GM21825 (cell line): ENCODE measurements around the gene VSTM2B.

Experiments used
- ATAC-seq: cut with Tn5 transposase; IDR thresholded peaks from one replicate; pipeline ENCODE4 v1.9.1; 2021; ENCODE audit warnings: mild to moderate bottlenecking, moderate library complexity; ENCODE audit not compliant: unreplicated experiment

Gene VSTM2B

DNA sequence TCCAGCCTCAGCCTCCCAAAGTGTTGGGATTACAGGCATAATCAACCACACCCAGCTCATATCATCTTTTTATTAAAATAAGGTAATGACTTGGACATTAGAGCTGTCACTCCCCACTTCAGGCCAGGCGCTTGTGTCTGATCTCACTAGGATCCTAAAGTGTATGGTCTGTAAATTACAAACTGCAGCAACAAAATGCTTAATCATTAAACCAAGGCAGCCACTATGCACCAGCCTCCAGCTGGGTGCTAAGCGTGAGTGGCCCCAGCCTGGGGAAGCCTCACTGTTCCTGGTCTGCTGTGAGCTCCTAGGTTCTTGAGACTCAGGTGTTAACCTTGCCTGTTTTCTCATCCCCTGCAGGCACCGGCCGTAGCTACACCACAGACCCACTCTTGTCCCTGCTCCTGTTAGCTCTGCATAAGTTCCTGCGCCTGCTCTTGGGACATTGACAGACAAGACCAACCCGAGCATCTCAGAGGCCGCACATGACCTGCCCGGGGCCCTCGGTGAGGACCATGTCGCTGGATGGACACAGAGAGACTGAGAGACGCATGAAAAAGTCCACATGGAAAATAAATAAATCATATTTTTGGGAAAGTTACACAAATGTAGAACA, 37.8 kb downstream of the VSTM2B start:
- ATAC-seq: no peak

DNA sequence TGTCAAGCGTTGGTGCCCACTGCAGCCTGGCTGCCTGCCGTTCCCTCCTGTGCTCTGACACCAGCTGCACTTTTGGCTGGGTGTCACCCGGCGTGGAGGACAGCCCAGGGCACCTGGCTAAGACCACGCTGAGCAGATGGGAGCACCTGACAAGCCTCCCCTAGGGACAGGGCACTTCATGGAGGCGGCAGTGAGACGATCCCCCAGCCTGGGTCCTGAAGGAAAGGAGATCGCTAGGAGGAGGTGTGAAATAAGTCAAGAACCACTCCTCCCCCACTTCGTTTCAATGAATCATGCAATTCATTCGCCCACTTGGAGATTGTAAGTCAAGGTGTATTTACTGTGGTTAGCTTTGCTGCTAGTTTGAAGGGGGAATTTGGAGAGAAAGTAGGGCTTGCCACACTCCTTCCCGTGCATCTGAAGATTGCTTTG, 38.8 kb downstream of the VSTM2B start:
- no peak for ATAC-seq

DNA sequence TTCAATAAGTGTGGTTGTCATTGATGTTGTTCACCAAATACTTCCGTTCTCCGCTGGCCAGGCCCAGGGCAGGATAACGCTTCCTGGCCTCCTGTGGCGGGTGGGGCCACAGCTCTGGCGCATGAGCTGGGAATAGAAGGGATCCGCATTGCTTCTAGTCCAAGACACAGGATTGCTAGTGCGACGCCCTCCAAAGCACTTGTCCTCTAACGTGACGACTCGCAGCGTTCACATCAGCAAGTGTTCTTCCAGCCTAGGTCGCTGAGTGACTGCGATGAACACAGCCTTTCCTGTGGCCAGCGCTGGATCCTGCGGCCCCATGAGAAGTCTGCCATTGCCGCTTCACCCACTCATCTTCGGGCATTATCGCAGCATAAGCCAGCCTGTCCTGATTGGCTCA, 39.4 kb downstream of the VSTM2B start:
- ATAC-seq: no peak

DNA sequence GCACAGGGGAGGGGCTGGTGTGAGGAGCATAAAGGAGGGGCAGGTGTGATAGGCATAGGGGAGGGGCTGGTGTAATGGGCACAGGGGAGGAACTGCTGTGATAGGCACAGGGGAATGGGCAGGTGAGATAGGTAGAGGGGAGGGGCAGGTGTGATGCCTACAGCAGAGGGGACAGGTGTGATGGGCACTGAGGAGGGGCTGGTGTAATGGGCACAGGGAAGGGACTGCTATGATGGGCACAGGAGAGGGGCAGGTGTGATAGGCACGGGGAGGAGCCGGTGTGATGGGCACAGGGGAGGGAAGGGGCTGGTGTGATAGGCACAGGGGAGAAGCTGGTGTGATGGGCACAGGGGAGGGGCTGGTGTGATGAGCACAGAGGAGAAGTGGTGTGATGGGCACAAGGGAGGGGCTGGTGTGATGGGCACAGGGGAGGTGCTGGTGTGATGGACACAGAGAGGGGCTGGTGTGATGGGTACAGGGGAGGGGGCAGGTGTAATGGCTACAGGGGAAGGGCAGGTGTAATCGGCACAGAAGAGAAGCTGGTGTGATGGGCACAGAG, 40.8 kb downstream of the VSTM2B start:
- no peak for ATAC-seq

DNA sequence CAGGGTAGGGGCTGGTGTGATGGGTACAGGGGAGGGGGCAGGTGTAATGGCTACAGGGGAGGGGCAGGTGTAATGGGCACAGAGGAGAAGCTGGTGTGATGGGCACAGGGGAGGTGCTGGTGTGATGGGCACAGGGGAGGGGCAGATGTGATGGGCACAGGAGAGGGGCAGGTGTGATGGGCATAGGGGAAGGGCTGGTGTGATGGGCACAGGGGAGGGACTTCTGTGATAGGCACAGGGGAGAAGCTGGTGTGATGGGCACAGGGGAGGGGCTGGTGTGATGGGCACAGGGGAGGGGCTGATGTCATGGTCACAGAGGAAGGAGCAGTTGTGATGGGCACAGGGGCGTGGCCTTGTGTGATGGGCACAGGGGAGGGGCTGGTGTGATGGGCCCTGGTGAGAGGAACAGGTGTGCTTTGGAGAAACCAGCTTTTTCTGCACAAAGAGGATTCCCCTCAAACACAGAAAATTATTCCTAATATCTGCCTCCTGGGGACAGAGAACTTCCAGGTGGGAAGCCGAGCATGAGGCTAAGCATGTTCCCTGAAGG, 41.6 kb downstream of the VSTM2B start:
- no peak for ATAC-seq

DNA sequence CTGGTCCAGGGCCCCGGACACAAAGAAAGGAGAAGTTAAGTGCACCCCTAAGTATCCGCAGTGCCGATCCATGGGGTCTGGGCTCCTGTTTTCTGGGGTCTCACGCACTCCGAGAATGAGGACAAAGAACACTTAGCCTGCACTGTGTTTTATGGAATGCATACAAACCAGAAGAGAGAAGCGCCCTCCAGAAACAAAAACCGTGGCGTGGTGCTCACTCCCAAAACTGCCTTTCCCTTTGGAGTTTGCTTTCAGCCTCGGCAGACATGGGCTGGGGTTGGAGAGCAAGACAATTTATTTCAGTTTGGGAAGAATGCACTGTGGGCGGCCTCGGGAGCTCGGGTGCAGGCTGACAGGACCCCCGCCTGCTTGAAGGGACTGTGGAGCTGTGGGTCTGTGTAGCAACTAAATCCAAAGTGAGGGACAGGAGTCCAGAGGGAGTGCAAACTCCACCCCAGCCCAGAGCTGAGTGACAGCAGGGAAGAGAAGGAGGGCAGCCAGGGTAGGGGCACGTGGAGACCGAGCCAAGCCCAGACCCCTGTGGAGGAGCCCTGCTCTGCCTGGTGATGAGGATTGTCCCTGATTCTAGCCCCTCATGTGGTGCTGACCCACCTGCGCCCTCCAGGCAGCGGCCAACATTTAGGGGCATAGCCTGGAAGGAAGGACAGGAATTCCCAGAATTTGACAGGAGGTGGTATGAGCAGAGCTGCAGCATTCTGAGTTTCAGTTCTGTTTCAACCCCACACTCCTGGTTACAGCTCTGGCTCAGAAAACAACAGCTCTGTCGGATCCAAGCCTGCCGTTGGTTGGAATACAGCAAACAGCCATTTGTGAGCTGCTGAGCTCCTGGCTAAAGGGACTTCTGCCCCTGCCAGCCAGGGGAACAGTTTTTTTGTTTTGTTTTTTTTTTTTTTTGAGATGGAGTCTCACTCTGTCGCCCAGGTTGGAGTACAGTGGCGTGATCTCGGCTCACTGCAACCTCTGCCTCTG, 42.5 kb downstream of the VSTM2B start:
- ATAC-seq: no peak

DNA sequence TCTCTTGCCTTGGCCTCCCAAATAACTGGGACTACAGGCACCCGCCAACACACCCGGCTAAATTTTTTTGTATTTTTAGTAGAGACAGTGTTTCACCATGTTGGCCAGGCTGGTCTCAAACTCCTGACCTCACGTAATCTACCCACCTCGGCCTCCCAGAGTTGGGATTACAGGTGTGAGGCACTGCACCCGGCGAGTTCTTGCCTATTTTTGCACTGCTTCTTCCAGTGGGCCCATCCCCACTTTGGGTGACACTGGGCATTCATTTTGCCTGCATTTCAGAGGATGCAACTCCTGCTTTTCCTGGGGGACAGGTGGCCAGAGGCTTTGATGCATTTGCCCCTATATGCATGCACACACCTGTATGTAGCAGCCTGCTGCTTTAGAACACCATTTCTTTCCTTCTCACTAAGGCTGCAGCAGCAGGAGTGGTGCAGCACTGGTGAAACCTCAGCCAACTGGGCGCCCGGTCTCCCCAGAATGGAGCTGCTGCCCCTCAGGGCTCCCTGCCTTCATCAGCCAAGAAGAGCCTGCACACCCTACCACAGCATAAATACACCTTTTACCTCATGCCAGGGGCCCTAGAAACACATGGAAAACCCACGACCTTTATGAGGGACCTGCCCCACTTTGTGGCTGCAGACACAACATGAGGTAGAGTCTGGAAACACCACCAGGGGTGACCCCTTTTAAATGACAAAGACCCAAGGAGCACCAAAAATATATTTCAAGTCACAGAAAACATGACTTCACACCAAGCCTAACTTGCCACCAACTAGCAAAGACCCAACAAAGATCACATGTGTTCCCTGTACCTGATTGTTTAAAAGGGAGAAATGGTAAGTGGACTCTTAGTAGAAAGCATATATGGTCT, 43.5 kb downstream of the VSTM2B start:
- ATAC-seq: no peak

DNA sequence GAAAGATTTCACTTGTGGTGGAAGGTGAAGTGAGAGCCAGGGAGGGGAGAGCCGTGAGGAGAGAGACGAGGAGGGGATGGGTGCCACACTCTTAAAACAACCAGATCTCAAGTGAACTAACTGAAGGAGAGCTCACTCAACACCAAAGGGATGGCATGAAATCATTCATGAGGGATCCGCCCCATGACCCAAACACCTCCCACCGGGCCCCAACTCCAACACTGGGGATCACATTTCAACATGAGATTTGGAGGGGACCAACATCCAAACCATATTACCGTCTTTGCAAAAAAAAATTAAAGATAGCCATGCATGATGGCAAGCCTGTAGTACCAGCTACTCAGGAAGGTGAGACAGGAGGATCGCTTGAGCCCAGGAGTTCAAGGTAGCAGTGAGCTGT, 45.4 kb downstream of the VSTM2B start:
- ATAC-seq: no peak

DNA sequence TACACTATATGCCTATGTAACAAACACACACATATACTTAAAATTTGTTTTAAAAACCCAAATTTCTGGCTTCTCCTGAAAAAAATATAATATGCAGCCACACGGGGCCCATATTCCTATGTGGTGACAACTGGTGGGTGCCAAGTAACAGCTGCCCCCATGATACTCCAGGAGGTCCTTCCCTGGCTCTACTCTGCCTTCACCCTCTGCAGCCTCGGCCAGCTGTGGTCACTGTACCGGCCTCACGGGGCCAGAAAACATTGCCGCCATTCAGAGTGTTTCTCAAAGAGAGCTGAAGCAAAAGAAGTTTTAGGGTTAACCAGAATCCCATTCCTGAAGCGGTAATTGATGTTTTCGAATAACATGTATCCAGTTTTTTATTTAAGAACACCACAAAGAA, 47.7 kb downstream of the VSTM2B start:
- ATAC-seq: no peak

DNA sequence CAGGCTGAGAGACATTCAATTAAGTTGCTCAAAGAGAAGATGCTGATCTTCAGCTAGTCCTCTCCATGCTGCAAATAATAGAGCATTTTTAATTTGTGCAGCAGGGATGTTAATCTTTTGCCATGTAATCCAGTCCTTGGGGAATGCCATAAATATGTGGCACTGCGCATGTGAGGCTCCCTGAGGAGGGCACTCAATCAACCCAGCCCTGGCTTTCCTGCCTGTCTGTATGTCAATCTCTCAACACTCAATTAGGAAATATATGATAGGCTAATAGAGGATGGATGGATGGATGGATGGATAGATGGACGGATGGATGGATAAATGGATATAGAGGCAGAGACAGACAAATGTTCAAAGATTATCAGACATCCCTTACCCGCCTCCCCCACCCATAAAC, 48.7 kb downstream of the VSTM2B start:
- ATAC-seq: no peak

DNA sequence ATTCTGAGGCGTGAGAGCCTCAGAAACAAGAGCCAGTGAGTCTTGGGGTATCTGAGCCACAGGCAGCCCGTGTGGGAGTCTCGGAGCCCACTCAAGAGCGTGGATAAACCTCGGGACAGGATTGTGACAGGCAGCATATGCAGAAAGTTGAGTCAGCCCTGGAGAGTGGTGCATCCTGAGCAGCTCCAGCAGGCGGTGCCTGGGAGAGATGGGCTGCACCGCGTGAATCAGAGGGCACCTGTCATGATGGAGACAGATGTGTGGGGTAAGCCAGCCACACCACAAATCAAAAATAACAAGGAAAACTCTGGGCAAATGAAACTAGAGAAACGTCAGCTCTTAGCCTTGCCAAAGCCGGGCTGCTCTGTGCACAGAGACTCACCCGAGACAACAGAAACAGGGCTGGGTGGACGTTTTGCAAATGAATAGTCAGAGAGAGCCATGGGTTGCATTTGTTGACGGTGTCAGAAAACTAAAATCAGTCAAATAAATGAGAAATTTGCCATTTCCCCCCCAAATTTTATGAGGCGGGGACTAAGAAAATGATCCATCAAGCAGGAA, 50.3 kb downstream of the VSTM2B start:
- ATAC-seq: no peak

DNA sequence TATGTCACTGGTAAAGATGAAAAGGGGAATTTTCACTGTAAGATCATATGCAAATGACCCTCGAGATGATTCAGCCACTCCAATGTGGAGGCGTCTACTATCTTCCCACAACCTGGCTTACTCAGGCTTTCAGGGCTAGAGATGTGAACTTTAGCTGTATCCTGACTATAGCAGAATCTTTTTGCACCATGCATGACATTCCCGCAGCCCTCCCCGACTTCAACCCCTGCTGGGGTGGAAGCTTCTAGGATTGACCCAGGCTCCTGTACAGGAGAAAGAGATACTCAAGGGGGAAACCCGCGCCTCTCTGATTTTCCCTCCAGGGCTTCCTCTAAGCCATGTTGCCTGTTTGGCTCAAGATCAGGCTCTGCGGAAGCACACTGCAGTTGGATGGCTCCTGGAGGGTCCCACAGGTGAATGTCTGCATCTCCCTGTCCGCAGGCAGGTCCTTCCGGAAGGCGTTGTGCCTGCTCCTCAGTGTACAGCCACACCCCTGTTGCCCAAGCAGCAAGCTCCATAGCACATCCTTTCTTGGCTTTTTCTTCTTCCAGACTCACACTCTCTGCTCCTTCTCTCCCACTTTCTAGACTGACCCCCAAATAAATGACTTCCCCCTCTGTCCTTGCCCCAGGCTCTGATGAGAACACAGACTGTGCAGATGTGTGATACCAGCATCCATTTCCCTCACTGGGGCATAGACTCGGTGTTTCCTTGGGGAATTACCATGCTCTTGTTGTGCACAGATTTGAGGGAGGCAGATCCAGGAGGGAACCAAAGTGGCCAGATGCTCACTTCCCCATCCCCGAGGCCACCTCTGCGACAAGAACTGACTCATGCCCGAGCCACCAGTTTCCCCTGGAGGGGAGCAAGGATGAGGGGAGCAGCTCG, 51.2 kb downstream of the VSTM2B start:
- no peak for ATAC-seq

DNA sequence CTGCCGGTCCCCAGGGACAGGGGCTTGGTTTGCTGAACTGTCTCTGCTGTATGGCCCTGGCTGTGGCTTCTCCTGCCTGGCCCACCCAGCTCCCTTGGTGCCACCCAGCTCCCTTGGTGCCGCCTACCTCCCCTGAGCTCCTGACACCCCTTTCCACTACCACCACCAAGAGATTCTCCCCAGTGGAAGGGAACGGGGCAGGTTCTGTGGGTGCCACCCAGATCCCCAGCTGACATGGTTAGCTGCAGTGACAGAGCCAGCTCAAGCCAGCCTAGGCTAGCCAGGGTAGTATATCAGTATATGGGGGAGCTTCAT, 51.8 kb downstream of the VSTM2B start:
- no peak for ATAC-seq

DNA sequence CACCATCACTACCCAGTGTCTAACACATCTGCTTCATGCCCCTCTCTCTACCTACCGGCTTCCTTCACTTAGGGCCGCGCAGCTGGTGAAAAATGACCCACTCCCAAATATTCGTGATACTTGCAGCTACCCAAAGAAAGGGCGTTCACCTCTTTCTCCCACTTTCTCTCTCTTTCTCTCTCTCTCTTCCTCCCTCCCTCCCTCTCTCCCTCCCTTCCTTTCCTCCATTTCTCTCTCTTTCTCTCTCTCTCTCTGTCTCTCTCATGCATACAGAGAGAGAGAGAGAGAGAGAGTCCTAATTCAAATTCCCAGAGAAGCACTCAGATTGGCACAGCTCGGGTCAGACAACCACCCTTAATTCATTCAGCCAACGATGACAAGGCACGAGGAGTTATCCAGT, 52.6 kb downstream of the VSTM2B start:
- no peak for ATAC-seq

DNA sequence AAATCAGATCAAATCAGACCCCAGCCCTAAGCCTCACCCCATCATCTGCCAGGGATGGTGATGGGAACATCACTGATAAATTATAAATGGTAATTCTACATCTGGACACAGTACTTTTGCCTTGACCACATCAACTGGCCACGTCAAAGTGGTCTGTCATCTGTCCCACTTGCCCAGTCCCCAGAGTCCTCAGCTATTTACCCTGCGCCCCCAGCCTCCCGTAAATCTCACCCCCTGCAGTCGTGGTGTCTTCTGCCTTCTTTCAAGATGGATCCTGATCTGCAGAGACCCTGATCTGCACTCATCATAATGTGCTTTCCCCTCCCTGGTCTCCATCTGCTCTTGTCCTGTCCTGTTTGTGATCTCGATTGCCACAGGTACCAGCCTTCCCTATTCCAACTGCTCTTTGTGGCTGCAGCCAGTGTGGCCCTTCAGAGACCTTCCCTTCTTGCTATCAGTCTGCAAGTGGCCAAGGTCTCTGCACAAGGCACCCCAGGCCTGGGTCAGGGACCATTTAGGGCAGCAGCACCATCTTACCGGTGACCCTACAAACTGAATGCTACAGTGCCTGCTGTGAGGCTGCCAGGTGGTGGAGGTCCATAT, 53.6 kb downstream of the VSTM2B start:
- no peak for ATAC-seq

DNA sequence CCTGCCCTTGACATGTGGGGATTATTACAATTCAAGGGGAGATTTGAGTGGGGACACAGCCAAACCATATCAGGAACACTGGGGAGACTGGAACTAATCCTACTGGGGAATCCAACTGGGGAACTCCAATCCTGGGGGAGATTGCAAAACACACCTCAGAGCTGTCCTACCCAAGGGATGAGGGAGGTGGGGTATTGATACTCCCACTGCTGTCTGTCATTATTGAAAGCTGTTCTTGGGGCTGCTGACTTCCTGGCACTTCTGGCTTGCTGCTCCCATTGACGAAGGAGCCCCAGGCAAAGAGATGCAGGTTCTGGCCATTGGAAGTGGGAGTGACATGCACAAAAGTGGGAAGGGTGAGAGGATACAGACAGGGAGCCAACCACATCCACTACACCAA, 55.6 kb downstream of the VSTM2B start:
- ATAC-seq: no peak

DNA sequence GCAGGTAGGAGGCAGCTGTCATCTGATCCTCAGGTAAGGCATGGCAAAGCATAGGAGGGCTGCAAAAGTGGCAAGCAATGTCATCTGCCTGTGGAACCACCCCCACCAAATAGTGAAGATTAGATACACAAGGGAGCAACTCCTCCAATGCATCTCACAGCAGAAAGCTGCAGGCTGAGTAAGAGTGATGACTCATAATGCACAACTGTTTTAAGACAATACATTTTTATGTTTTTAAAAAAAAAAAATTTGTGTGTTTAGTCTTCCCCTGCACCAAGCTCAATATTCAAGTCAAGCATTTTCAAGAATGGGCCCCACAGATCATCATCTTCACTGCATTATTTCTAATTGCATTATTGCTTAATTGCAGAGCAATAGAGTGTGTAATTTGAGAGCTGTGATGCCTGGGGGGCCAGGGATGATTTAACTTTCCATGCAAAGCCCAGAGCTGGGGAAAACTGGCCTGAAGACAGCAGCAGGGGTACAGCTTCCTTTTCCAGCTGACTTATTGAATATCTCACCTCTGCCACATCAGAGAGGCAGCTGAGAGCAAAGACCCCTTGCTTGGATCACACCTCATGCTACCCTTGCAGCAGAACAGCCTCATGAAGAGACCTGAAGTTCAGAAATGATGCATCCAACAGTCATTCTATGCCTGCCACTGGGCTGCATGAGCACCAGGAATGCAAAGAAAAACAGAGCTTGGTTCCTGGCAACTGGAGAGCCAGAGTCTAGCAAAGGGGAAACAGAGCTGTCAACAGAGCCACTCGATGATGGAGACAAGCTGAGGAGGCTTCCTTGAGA, 57.6 kb downstream of the VSTM2B start:
- no peak for ATAC-seq

DNA sequence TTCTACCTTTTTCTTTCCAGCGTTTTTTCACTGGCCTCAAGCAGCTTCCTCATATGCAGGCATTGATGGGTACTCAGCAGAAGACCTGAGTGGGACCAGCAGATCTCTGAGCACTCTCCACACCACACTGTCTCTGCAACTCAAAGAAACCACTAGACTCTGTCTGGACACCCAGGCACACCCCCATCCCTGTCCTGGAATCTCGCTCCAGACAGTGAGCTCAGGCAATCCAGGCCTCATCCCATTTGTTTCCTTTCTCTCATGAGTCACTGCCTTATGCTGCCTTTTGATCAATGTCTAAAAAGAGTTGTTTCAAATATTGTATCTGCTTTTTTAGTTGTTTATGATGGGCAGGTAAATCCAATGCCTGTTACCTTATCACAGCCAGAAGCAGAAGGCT, 60.6 kb downstream of the VSTM2B start:
- ATAC-seq: no peak
